Measurements from ENCODE around the gene ELL2. TPM values are rescaled to one million over a fixed set of nuclear protein-coding genes. Genes with fewer than 3 reads are reported as not detected.

ELL2 gene
- total and polyA plus RNA-seq, 9 of the 15 experiments (the other 6 are each of a cell fraction or from before 2014, with no cell fraction given): 4.3 to 18.3 (median 14.5) TPM

GRCh38 chr5:96000308-96000707 lies 38.7 kb upstream of the ELL2 start (continued):
- no peak for TF ChIP-seq AFF4 (CRISPR knock-in tag; IDR thresholded peaks at IDR 0.05)
- TF ChIP-seq HNRNPL (IDR thresholded peaks at IDR 0.05; ENCODE audit: low read depth, low read length): no peak
- no peak for TF ChIP-seq PREB (CRISPR knock-in tag; IDR thresholded peaks at IDR 0.05)
- TF ChIP-seq KAT7 (CRISPR knock-in tag; IDR thresholded peaks at IDR 0.05; ENCODE audit: borderline replicate concordance): no peak
- TF ChIP-seq POLR2G (IDR thresholded peaks at IDR 0.05; ENCODE audit: low read depth, low read length): no peak

Data from K562 (cell line).